SJSA1 (cell line): ENCODE measurements around the gene TRIM17. TPM values are rescaled to one million over a fixed set of nuclear protein-coding genes. Genes with fewer than 3 reads are reported as not detected.

Experiments used
- total RNA-seq: library from RNA; depleted of rRNA; stranded (reverse); fragments of >200 nt; shearing (Covaris generic); gene quantifications from 2 replicates; pipeline ENCODE4 v1.2.3, GENCODE V29; 2014; rRNA removed

The TRIM17 gene
- total RNA-seq, 1 experiment from 2014 or later, result not detected

Other genes starting within 250 kb of the TRIM17 start
- gene OBSCN, start 208.8 kb downstream of the TRIM17 start, total RNA-seq, result 0.06 and 0.87 TPM in 2 replicates
- 24.3 and 31.1 TPM in 2 replicates for gene TRIM11, start 10.0 kb downstream of the TRIM17 start, total RNA-seq
- gene RNF187, start 70.5 kb upstream of the TRIM17 start, total RNA-seq, result 25.0 and 36.4 TPM in 2 replicates